H1 (cell line): ENCODE data around the gene TNF. TPM values are rescaled to one million over a fixed set of nuclear protein-coding genes. Genes with fewer than 3 reads are reported as not detected.

Experiments
- CTCF ChIA-PET: fragments of 300-600 bp; sonication (Branson Sonifier 250); formaldehyde crosslinking; loops from one replicate; lab custom pipeline; 2021; ENCODE audit not compliant: partially characterized antibody; lab: Charles Lee
- POLR2A ChIA-PET: fragments of 300-600 bp; sonication (Branson Sonifier 250); formaldehyde crosslinking; loops from one replicate; lab custom pipeline; 2021; ENCODE audit warnings: inconsistent platforms; ENCODE audit not compliant: partially characterized antibody; lab: Charles Lee
- DNase-seq, 2 experiments: peaks; one replicate each; pipeline versions ENCODE4 v3.0.0 to v3.0.0-alpha.2; 2010 to 2022; ENCODE audit warnings: low spot score in 2 of 2, low read depth in 1 of 2, mixed read lengths in 1 of 2
- FAIRE-seq: peaks from 2 replicates; lab custom pipeline; 2011; peaks lifted over from hg19 to GRCh38; lab: Jason Lieb, UNC
- H2AFZ ChIP-seq: 2 replicates; pipeline ENCODE4 v1.8.1; 2012; ENCODE audit warnings: low read length, inconsistent platforms
- H2AK5ac ChIP-seq: 2 replicates; pipeline ENCODE4 v1.6.1; 2013; ENCODE audit warnings: low read depth, low read length
- H2BK120ac ChIP-seq: replicated peaks from 2 replicates; pipeline ENCODE3; 2013; ENCODE audit warnings: low read depth, low read length, inconsistent platforms
- H2BK12ac ChIP-seq: 2 replicates; pipeline ENCODE4 v1.6.1; 2013; ENCODE audit warnings: low read depth, low read length
- H2BK15ac ChIP-seq: 2 replicates; pipeline ENCODE4 v1.6.1; 2013; ENCODE audit warnings: low read length
- H2BK20ac ChIP-seq: 2 replicates; pipeline ENCODE4 v1.6.1; 2013; ENCODE audit warnings: low read length
- H2BK5ac ChIP-seq: 2 replicates; pipeline ENCODE4 v1.6.1; 2013; ENCODE audit warnings: low read depth, low read length
- H3K14ac ChIP-seq: 2 replicates; pipeline ENCODE4 v1.6.1; 2013; ENCODE audit warnings: inconsistent platforms; ENCODE audit not compliant: insufficient read length
- H3K18ac ChIP-seq: 2 replicates; pipeline ENCODE4 v1.6.1; 2013; ENCODE audit warnings: low read length; ENCODE audit errors: extremely low read depth
- H3K23ac ChIP-seq: 2 replicates; pipeline ENCODE4 v1.6.1; 2013; ENCODE audit warnings: inconsistent platforms; ENCODE audit not compliant: insufficient read length
- H3K23me2 ChIP-seq: 2 replicates; pipeline ENCODE4 v1.6.1; 2013; ENCODE audit warnings: low read depth, low read length
- H3K27ac ChIP-seq: 2 replicates; pipeline ENCODE4 v1.6.1; 2011; ENCODE audit warnings: low read depth, low read length, inconsistent platforms
- H3K27me3 ChIP-seq, 4 experiments: replicated peaks in 1 of 4; 1 replicate in 1 of 4; 2 replicates in 3 of 4; pipeline versions ENCODE4 v1.6.1 to v1.8.1; 2011 to 2013; ENCODE audit warnings: low read length in 3 of 4, mild to moderate bottlenecking in 3 of 4, inconsistent platforms in 2 of 4, mixed read lengths in 2 of 4, moderate library complexity in 1 of 4; ENCODE audit not compliant: control insufficient read depth in 3 of 4, insufficient read depth in 3 of 4; ENCODE audit errors: extremely low read depth in 1 of 4
- H3K36me3 ChIP-seq, 4 experiments: 2 replicates each; pipeline versions ENCODE4 v1.6.1 to v1.8.1; 2011 to 2013; ENCODE audit warnings: mild to moderate bottlenecking in 4 of 4, low read length in 3 of 4, moderate library complexity in 2 of 4, control low read depth in 1 of 4, inconsistent platforms in 1 of 4; ENCODE audit not compliant: insufficient read depth in 4 of 4, control insufficient read depth in 2 of 4
- H3K4ac ChIP-seq: replicated peaks from 2 replicates; pipeline ENCODE3; 2013; ENCODE audit warnings: low read length, low read depth, mixed read lengths, inconsistent platforms; ENCODE audit not compliant: insufficient read length
- H3K4me1 ChIP-seq, 4 experiments: replicated peaks in 1 of 4; 1 replicate in 1 of 4; 2 replicates in 3 of 4; pipeline versions ENCODE4 v1.6.1 to v1.8.1; 2011 to 2013; ENCODE audit warnings: low read length in 3 of 4, inconsistent platforms in 2 of 4, mixed read lengths in 1 of 4; ENCODE audit not compliant: insufficient read depth in 4 of 4, control insufficient read depth in 3 of 4
- H3K4me2 ChIP-seq, 2 experiments: 2 replicates each; pipeline versions ENCODE4 v1.6.1 to v1.8.1; 2011 to 2013; ENCODE audit warnings: low read depth in 2 of 2, low read length in 2 of 2, control low read depth in 1 of 2, inconsistent platforms in 1 of 2, mild to moderate bottlenecking in 1 of 2; ENCODE audit not compliant: insufficient read depth in 1 of 2
- H3K4me3 ChIP-seq, 4 experiments: fragments of 200-600, 300-600 bp in 1 of 4; sonication (generic), shearing (Covaris generic), sonication (Bioruptor Twin) in 1 of 4; 2 replicates each; pipeline versions ENCODE4 v1.5.1 to v1.8.1; 2011 to 2016; ENCODE audit warnings: low read length in 4 of 4, low read depth in 3 of 4, control low read depth in 2 of 4, inconsistent platforms in 2 of 4, mild to moderate bottlenecking in 2 of 4, mixed read lengths in 1 of 4, moderate library complexity in 1 of 4; ENCODE audit not compliant: insufficient read depth in 2 of 4; ENCODE audit errors: extremely low read depth in 1 of 4
- H3K56ac ChIP-seq: replicated peaks from 2 replicates; pipeline ENCODE3; 2013; ENCODE audit warnings: low read depth, mild to moderate bottlenecking, mixed read lengths, low read length, inconsistent platforms; ENCODE audit not compliant: insufficient read length
- H3K79me1 ChIP-seq: 2 replicates; pipeline ENCODE4 v1.6.1; 2013; ENCODE audit warnings: low read depth, low read length, control low read depth
- H3K79me2 ChIP-seq, 2 experiments: 2 replicates each; pipeline versions ENCODE4 v1.6.1 to v1.8.1; 2012 to 2013; ENCODE audit warnings: low read length in 2 of 2, mild to moderate bottlenecking in 2 of 2, inconsistent platforms in 1 of 2; ENCODE audit not compliant: insufficient read depth in 2 of 2, control insufficient read depth in 1 of 2
- H3K9ac ChIP-seq, 4 experiments: replicated peaks in 1 of 4; 1 replicate in 1 of 4; 2 replicates in 3 of 4; pipeline versions ENCODE4 v1.6.1 to v1.8.1; 2011 to 2013; ENCODE audit warnings: low read depth in 3 of 4, low read length in 3 of 4, control low read depth in 2 of 4, mild to moderate bottlenecking in 2 of 4, moderate library complexity in 2 of 4, inconsistent platforms in 1 of 4; ENCODE audit errors: extremely low read depth in 1 of 4
- H3K9me3 ChIP-seq, 2 experiments: 2 replicates each; pipeline versions ENCODE4 v1.6.1 to v1.8.1; 2012 to 2013; ENCODE audit warnings: mild to moderate bottlenecking in 2 of 2, moderate library complexity in 2 of 2, control low read depth in 1 of 2, inconsistent platforms in 1 of 2, low read depth in 1 of 2, low read length in 1 of 2, mixed read lengths in 1 of 2; ENCODE audit not compliant: insufficient read depth in 2 of 2
- H4K20me1 ChIP-seq, 2 experiments: replicated peaks in 1 of 2; 2 replicates each; pipeline versions ENCODE3 to v1.8.1; 2011 to 2013; ENCODE audit warnings: inconsistent platforms in 2 of 2, low read length in 2 of 2, mild to moderate bottlenecking in 1 of 2; ENCODE audit not compliant: insufficient read depth in 2 of 2, control insufficient read depth in 1 of 2
- H4K5ac ChIP-seq: 2 replicates; pipeline ENCODE4 v1.6.1; 2013; ENCODE audit warnings: low read length, low read depth, mixed read lengths, inconsistent platforms; ENCODE audit not compliant: insufficient read length
- H4K8ac ChIP-seq: 2 replicates; pipeline ENCODE4 v1.8.0; 2013; ENCODE audit warnings: mild to moderate bottlenecking, moderate library complexity, low read length, inconsistent platforms; ENCODE audit not compliant: insufficient read depth; ENCODE audit errors: extremely low read depth
- H4K91ac ChIP-seq: replicated peaks from 2 replicates; pipeline ENCODE3; 2013; ENCODE audit warnings: low read length, mixed read lengths, inconsistent platforms; ENCODE audit not compliant: insufficient read length
- ASH2L ChIP-seq: fragments of 200-600, 300-600 bp; sonication (generic); IDR thresholded peaks from one replicate; pipeline ENCODE4 v1.7.1; 2017; ENCODE audit warnings: low read length
- ATF2 ChIP-seq: IDR thresholded peaks from 2 replicates; pipeline ENCODE4 v1.6.1; 2012; ENCODE audit warnings: low read length, inconsistent platforms
- ATF3 ChIP-seq: IDR thresholded peaks from 2 replicates; pipeline ENCODE4 v1.6.1; 2011; ENCODE audit warnings: low read depth, mild to moderate bottlenecking, low read length; ENCODE audit not compliant: insufficient read depth
- BRCA1 ChIP-seq: IDR thresholded peaks from 2 replicates; pipeline ENCODE4 v1.6.1; 2012; ENCODE audit warnings: low read depth, low read length, improper control_type of control experiment
- CHD2 ChIP-seq: IDR thresholded peaks from 2 replicates; pipeline ENCODE4 v1.6.1; 2012; ENCODE audit warnings: low read length, improper control_type of control experiment
- GTF2F1 ChIP-seq: IDR thresholded peaks from 2 replicates; pipeline ENCODE4 v1.6.1; 2012; ENCODE audit warnings: low read depth, low read length, improper control_type of control experiment, borderline replicate concordance
- MAFK ChIP-seq: IDR thresholded peaks from 2 replicates; pipeline ENCODE4 v1.6.1; 2012; ENCODE audit warnings: low read depth, mild to moderate bottlenecking, improper control_type of control experiment, low read length
- RNF2 ChIP-seq: fragments of 200-900, 300-1000 bp; sonication (generic); IDR thresholded peaks from 2 replicates; pipeline ENCODE4 v1.7.1; 2016; ENCODE audit warnings: borderline replicate concordance, low read depth, mild to moderate bottlenecking, antibody characterized with exemption, low read length; ENCODE audit not compliant: poor library complexity, severe bottlenecking; ENCODE audit errors: missing control alignments
- RXRA ChIP-seq: IDR thresholded peaks from 2 replicates; pipeline ENCODE4 v1.6.1; 2011; ENCODE audit warnings: low read depth, mild to moderate bottlenecking, low read length, moderate library complexity; ENCODE audit not compliant: insufficient read depth
- SIRT6 ChIP-seq: IDR thresholded peaks from one replicate; pipeline ENCODE4 v1.7.1; 2012; ENCODE audit warnings: low read length, inconsistent platforms
- SIX5 ChIP-seq: IDR thresholded peaks from 2 replicates; pipeline ENCODE4 v1.6.1; 2011; ENCODE audit warnings: mild to moderate bottlenecking, low read depth, low read length
- SP1 ChIP-seq: IDR thresholded peaks from 2 replicates; pipeline ENCODE4 v1.6.1; 2011; ENCODE audit warnings: low read depth, low read length
- SP2 ChIP-seq: IDR thresholded peaks from 2 replicates; pipeline ENCODE4 v1.6.1; 2012; ENCODE audit warnings: mild to moderate bottlenecking, low read length, inconsistent platforms
- TAF7 ChIP-seq: optimal IDR thresholded peaks from 2 replicates; pipeline ENCODE3; 2011; ENCODE audit warnings: low read depth, mild to moderate bottlenecking, inconsistent platforms, low read length, moderate library complexity, borderline replicate concordance
- polyA plus RNA-seq, 7 experiments: library from polyadenylated mRNA; depleted of rRNA in 3 of 7; stranded (reverse) in 5 of 7; unstranded in 2 of 7; fragments of >200 nt in 5 of 7; fragments of 200-250 nt in 2 of 7; gene quantifications; 1 replicate in 5 of 7; 2 replicates in 1 of 7; 4 replicates in 1 of 7; pipeline versions ENCODE4 v1.2.1 to v1.2.3, GENCODE V29; 2011 to 2013; ENCODE audit warnings: missing spikeins in 2 of 7, mixed read lengths in 2 of 7
- total RNA-seq: library from RNA; stranded (reverse); fragmentation: NEBNext Ultra II Directional; extraction: Animal tissue kit (Norgen Biotek cat#: 25700); gene quantifications from 2 replicates; pipeline ENCODE4 v1.2.1, GENCODE V29; 2021

The TNF gene
- total and polyA plus RNA-seq, 2 of the 8 experiments (the other 6 are each of a cell fraction or from before 2014, with no cell fraction given) = not detected

- no peaks in the 10 kb centered on the region for H3K4me1 ChIP-seq
- ChIA-PET POLR2A (interaction anchor here (1.1 to 10.9 kb wide), 4 partner anchors 11 to 21 kb away, joined by 3 to 110 read pairs (median 6); partner anchors contain the start of genes DDX39B, LTB and TNF), CTCF (interaction anchor here (2.3 to 24.7 kb wide), 2 partner anchors 14 to 41 kb away, joined by 5 to 613 read pairs; partner anchors contain the start of genes ATP6V1G2 and NCR3)
- H3K79me2 ChIP-seq = no peaks in the 10 kb centered on the region
- H3K79me1 ChIP-seq = no peaks in the 10 kb centered on the region
- no peak overlapping the region for H2AK5ac ChIP-seq
- H3K4me3 ChIP-seq = no peak overlapping the region
- H2BK120ac ChIP-seq = no peak overlapping the region
- H4K91ac ChIP-seq = no peak overlapping the region
- H3K27me3 ChIP-seq = no peaks in the 10 kb centered on the region
- no peak overlapping the region for H2BK12ac ChIP-seq
- DNase-seq (no peak), FAIRE-seq (no peak)
- no peaks in the 10 kb centered on the region for H3K23me2 ChIP-seq
- H4K5ac ChIP-seq = no peak overlapping the region
- H3K56ac ChIP-seq = no peak overlapping the region
- H4K8ac ChIP-seq = no peak overlapping the region
- H2BK5ac ChIP-seq = no peak overlapping the region
- H3K4me2 ChIP-seq = no peak overlapping the region
- no peak overlapping the region for H2BK15ac ChIP-seq
- no peak overlapping the region for H2AFZ ChIP-seq
- no peak overlapping the region for H3K4ac ChIP-seq
- H2BK20ac ChIP-seq = no peak overlapping the region
- H3K14ac ChIP-seq = no peak overlapping the region
- no peak overlapping the region for H3K9ac ChIP-seq
- peaks cover 2 to 15% (median 5%) of the 10 kb centered on the region in 4 experiments; a peak in 5 of 8 replicates for H3K36me3 ChIP-seq
- no peak overlapping the region for H3K27ac ChIP-seq
- H3K9me3 ChIP-seq = no peaks in the 10 kb centered on the region
- H3K18ac ChIP-seq = no peak overlapping the region
- H4K20me1 ChIP-seq = no peaks in the 10 kb centered on the region
- H3K23ac ChIP-seq = no peak overlapping the region
- TF ChIP-seq TAF7 = no peak
- TF ChIP-seq MAFK = no peak
- no peak for TF ChIP-seq RNF2
- TF ChIP-seq GTF2F1 = no peak
- TF ChIP-seq BRCA1 = no peak
- TF ChIP-seq SIX5 = no peak
- TF ChIP-seq SP2 = no peak
- no peak for TF ChIP-seq CHD2
- no peak for TF ChIP-seq SP1
- no peak for TF ChIP-seq ATF3
- no peak for TF ChIP-seq SIRT6
- TF ChIP-seq ASH2L = no peak
- no peak for TF ChIP-seq RXRA
- no peak for TF ChIP-seq ATF2
These were observed 14.7 kb upstream of the TNF start for GRCh38 chr6:31560697-31561058.
